Activated naive CD8-positive, alpha-beta T cell treated with anti-CD3 and anti-CD28 coated beads, Interleukin-2, amount 50 U/mL, for 24 hours (primary cell): ENCODE data around the gene UTP4.
"Not testable (repeated sequence)": the region's sequence is repeated elsewhere in the genome, so short reads cannot be mapped to it uniquely, and the experiment has no call there.

Experiments
- ATAC-seq: fragments of 150-1000 bp; cut with Tn5 transposase; one replicate; pipeline ENCODE4 v1.10.0; 2021
- DNase-seq: peaks from one replicate; pipeline ENCODE4 v3.0.0; 2021
- H3K27ac Mint-ChIP-seq: one replicate; pipeline ENCODE4 v1.8.0; 2021; ENCODE audit warnings: mild to moderate bottlenecking, mixed read lengths
- H3K27me3 Mint-ChIP-seq: one replicate; pipeline ENCODE4 v1.8.0; 2021; ENCODE audit warnings: mixed read lengths
- H3K36me3 Mint-ChIP-seq: one replicate; pipeline ENCODE4 v1.8.0; 2021; ENCODE audit warnings: low read depth, mixed read lengths
- H3K4me1 Mint-ChIP-seq: one replicate; pipeline ENCODE4 v1.8.0; 2021; ENCODE audit warnings: mixed read lengths
- H3K4me3 Mint-ChIP-seq: one replicate; pipeline ENCODE4 v1.8.0; 2021; ENCODE audit warnings: mild to moderate bottlenecking, moderate library complexity, mixed read lengths
- H3K9me3 Mint-ChIP-seq: one replicate; pipeline ENCODE4 v1.8.0; 2021; ENCODE audit warnings: mixed read lengths

UTP4 gene

GRCh38 chr16:69131839-69132423 lies 518 bp upstream of the UTP4 start:
- Mint-ChIP-seq H3K4me3 (peak overlapping the region; percentile 96), H3K27ac (peak overlapping the region; percentile 91), H3K9me3 (no peaks in the 10 kb centered on the region), H3K36me3 (peaks cover 40% of the 10 kb centered on the region), H3K4me1 (peaks cover 59% of the 10 kb centered on the region), H3K27me3 (no peaks in the 10 kb centered on the region)
- ATAC-seq (peak; percentile 52), DNase-seq (peak; percentile 84)

- no peaks in the 10 kb centered on the region for H3K9me3 Mint-ChIP-seq
- no peaks in the 10 kb centered on the region for H3K27me3 Mint-ChIP-seq
- H3K4me1 Mint-ChIP-seq = peaks cover 53% of the 10 kb centered on the region
- H3K27ac Mint-ChIP-seq = peak overlapping the region; percentile 93
- ATAC-seq = peak; percentile 14
- DNase-seq = no peak
- peaks cover 49% of the 10 kb centered on the region for H3K36me3 Mint-ChIP-seq
- peak overlapping the region; percentile 96 for H3K4me3 Mint-ChIP-seq
These were observed 1.0 kb downstream of the UTP4 start for GRCh38 chr16:69133373-69133954.

DNA sequence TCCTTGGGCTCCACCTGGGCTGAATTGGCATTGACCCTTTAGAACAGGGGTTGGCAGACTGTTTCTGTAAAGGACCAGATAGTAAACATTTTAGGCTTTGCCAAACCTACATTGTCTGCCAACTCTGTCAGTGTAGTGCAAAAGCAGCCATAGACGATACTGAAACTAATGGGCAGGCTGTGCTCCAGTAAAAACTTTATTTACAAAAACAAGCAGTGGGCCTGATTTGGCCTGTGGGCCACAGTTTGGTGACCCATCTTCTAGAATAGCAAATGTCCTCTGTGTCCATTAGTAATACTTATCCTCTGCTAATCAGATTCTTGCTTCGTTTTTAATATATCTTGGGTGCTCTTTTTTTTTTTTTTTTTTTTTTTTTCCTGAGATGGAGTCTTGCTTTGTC lies 6.2 kb downstream of the UTP4 start:
- no peak for ATAC-seq
- H3K4me1 Mint-ChIP-seq = peaks cover 29% of the 10 kb centered on the region
- no peak for DNase-seq
- H3K27me3 Mint-ChIP-seq = no peaks in the 10 kb centered on the region
- H3K27ac Mint-ChIP-seq = no peak overlapping the region
- no peaks in the 10 kb centered on the region for H3K9me3 Mint-ChIP-seq
- peaks cover 79% of the 10 kb centered on the region for H3K36me3 Mint-ChIP-seq
- no peak overlapping the region for H3K4me3 Mint-ChIP-seq

- not testable (repeated sequence) for H3K27me3 Mint-ChIP-seq, DNase-seq, H3K9me3 Mint-ChIP-seq, H3K4me3 Mint-ChIP-seq, H3K27ac Mint-ChIP-seq, ATAC-seq
- peaks cover 21% of the 10 kb centered on the region for H3K4me1 Mint-ChIP-seq
- H3K36me3 Mint-ChIP-seq = peaks cover 76% of the 10 kb centered on the region
These were observed 7.0 kb downstream of the UTP4 start for GRCh38 chr16:69139464-69139863.

GRCh38 chr16:69141014-69141413 lies 8.6 kb downstream of the UTP4 start:
- Mint-ChIP-seq H3K4me1 (peaks cover 12% of the 10 kb centered on the region), H3K9me3 (no peaks in the 10 kb centered on the region), H3K27me3 (no peaks in the 10 kb centered on the region), H3K4me3 (no peak overlapping the region), H3K27ac (no peak overlapping the region), H3K36me3 (peaks cover 77% of the 10 kb centered on the region)
- no peak for DNase-seq
- ATAC-seq = no peak

GRCh38 chr16:69141936-69142335 lies 9.5 kb downstream of the UTP4 start:
- DNase-seq (no peak), ATAC-seq (no peak)
- Mint-ChIP-seq H3K27me3 (no peaks in the 10 kb centered on the region), H3K9me3 (no peaks in the 10 kb centered on the region), H3K4me3 (no peak overlapping the region), H3K27ac (no peak overlapping the region), H3K4me1 (peaks cover 5% of the 10 kb centered on the region), H3K36me3 (peaks cover 73% of the 10 kb centered on the region)

GRCh38 chr16:69143116-69143515 lies 10.7 kb downstream of the UTP4 start:
- H3K4me1 Mint-ChIP-seq = no peaks in the 10 kb centered on the region
- H3K27me3 Mint-ChIP-seq = no peaks in the 10 kb centered on the region
- DNase-seq (no peak), ATAC-seq (no peak)
- H3K27ac Mint-ChIP-seq = no peak overlapping the region
- no peaks in the 10 kb centered on the region for H3K9me3 Mint-ChIP-seq
- H3K36me3 Mint-ChIP-seq = peaks cover 66% of the 10 kb centered on the region
- H3K4me3 Mint-ChIP-seq = no peak overlapping the region

GRCh38 chr16:69145658-69146057 lies 13.2 kb downstream of the UTP4 start:
- H3K9me3 Mint-ChIP-seq = no peaks in the 10 kb centered on the region

DNA sequence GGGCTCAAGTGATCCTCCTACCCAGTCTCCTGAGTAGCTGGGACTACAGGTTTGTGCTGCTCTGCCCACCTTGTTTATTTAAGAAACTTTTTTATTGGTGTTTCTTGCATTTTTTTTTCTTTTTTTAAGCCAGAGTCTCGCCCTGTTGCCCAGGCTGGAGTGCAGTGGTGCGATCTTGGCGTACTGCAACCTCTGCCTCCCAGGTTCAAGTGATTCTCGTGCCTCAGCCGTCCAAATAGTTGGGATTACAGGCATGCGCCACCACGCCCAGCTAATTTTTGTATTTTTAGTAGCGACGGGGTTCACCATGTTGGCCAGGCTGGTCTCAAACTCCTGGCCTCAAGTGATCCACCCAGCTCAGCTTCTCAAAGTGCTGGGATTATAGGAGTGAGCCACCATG lies 17.2 kb downstream of the UTP4 start:
- not testable (repeated sequence) for ATAC-seq, H3K27ac Mint-ChIP-seq
- H3K36me3 Mint-ChIP-seq = peaks cover 54% of the 10 kb centered on the region

More at GRCh38 chr16:69145658-69146057, 13.2 kb downstream of the UTP4 start:
- Mint-ChIP-seq H3K36me3 (peaks cover 55% of the 10 kb centered on the region), H3K4me3 (no peak overlapping the region), H3K4me1 (no peaks in the 10 kb centered on the region), H3K27me3 (no peaks in the 10 kb centered on the region), H3K27ac (no peak overlapping the region)
- no peak for DNase-seq
- ATAC-seq = no peak

GRCh38 chr16:69150146-69150865 lies 17.9 kb downstream of the UTP4 start:
- no peaks in the 10 kb centered on the region for H3K27me3 Mint-ChIP-seq
- ATAC-seq (peak; percentile 77), DNase-seq (peak; percentile 29)
- no peaks in the 10 kb centered on the region for H3K4me1 Mint-ChIP-seq
- H3K4me3 Mint-ChIP-seq = no peak overlapping the region
- H3K36me3 Mint-ChIP-seq = peaks cover 56% of the 10 kb centered on the region
- H3K9me3 Mint-ChIP-seq = no peaks in the 10 kb centered on the region
- H3K27ac Mint-ChIP-seq = no peak overlapping the region

More for the DNA sequence above, 17.2 kb downstream of the UTP4 start:
- H3K4me3 Mint-ChIP-seq, H3K27me3 Mint-ChIP-seq, H3K9me3 Mint-ChIP-seq, H3K4me1 Mint-ChIP-seq, DNase-seq: not testable (repeated sequence)

DNA sequence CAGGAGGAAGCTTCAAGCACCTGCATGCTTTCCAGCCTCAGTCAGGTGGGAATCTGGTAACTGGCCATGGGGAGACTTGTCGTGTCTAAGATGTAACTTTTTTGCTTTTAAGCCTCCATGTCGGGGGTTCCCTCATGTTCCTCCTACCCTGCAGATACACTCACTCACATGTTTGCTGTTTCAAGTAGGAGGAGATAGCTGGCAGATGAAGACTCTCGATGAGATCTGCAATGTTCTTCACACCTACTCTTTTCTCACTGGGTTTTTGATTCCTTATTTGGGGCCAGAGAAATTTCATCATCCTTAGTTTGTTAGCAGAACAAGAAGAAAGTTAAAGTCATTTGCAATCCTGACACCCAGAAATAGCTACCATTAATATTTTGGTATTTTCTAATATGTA lies 24.7 kb downstream of the UTP4 start:
- DNase-seq (no peak), ATAC-seq (no peak)
- Mint-ChIP-seq H3K4me3 (no peak overlapping the region), H3K27me3 (no peaks in the 10 kb centered on the region), H3K27ac (peak overlapping the region; percentile 55), H3K9me3 (no peaks in the 10 kb centered on the region), H3K36me3 (peaks cover 67% of the 10 kb centered on the region), H3K4me1 (peaks cover 21% of the 10 kb centered on the region)

GRCh38 chr16:69160192-69160591 lies 27.7 kb downstream of the UTP4 start:
- no peak for DNase-seq
- peaks cover 67% of the 10 kb centered on the region for H3K36me3 Mint-ChIP-seq
- H3K9me3 Mint-ChIP-seq = no peaks in the 10 kb centered on the region
- no peak overlapping the region for H3K4me3 Mint-ChIP-seq
- ATAC-seq = no peak
- peak overlapping the region; percentile 12 for H3K27ac Mint-ChIP-seq
- H3K27me3 Mint-ChIP-seq = no peaks in the 10 kb centered on the region
- peaks cover 42% of the 10 kb centered on the region for H3K4me1 Mint-ChIP-seq

- DNase-seq = no peak
- no peak overlapping the region for H3K4me3 Mint-ChIP-seq
- H3K27ac Mint-ChIP-seq = peak overlapping the region; percentile 93
- ATAC-seq = no peak
- no peaks in the 10 kb centered on the region for H3K9me3 Mint-ChIP-seq
- no peaks in the 10 kb centered on the region for H3K27me3 Mint-ChIP-seq
- peaks cover 64% of the 10 kb centered on the region for H3K4me1 Mint-ChIP-seq
- peaks cover 81% of the 10 kb centered on the region for H3K36me3 Mint-ChIP-seq
These were observed 33.1 kb downstream of the UTP4 start for GRCh38 chr16:69165584-69165983.

DNA sequence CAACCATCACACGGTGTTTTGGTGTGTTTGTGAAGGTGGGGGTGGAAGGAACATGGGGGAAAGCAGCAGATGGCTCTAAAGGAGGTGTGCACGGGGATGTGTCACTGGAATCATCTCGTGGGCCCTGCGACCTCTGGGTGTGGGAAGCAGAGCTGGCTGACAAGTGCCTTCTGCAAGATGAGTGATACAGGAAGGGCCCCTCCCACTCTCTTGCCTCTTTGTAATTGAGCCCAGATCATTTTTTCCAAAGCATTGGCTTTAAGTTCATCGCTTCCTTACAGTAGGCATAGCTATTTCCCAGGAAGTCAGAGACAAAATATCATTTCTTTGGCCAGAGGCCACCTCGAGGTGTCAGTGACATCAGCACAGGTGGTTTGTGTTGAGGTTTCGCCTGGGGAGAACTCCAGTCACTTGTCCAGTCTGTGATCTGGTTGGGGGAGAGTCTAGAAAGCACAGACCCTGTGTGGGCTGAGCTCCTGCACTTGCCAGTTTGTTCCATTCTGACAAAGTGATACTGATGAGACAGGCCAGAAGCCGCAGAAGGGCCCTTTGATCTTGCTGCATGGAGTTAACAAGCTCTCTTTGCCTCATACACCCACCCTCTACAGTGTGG lies 33.9 kb downstream of the UTP4 start:
- peak; percentile 95 for ATAC-seq

More for the DNA sequence above, 33.9 kb downstream of the UTP4 start:
- peak overlapping the region; percentile 30 for H3K4me3 Mint-ChIP-seq
- H3K36me3 Mint-ChIP-seq = peaks cover 79% of the 10 kb centered on the region
- peaks cover 70% of the 10 kb centered on the region for H3K4me1 Mint-ChIP-seq
- peak overlapping the region; percentile 93 for H3K27ac Mint-ChIP-seq
- no peaks in the 10 kb centered on the region for H3K27me3 Mint-ChIP-seq
- H3K9me3 Mint-ChIP-seq = no peaks in the 10 kb centered on the region
- peak; percentile 73 for DNase-seq
